MM.1S (cell line): ENCODE data around the gene TFIP11.

Source experiments
- DNase-seq: peaks from one replicate; pipeline ENCODE4 v3.0.0-alpha.2; 2015
- H2AFZ ChIP-seq: fragments of 300-600 bp; sonication (generic); 2 replicates; pipeline ENCODE4 v1.6.0; 2016; ENCODE audit warnings: antibody characterized with exemption, low read length
- H3F3A ChIP-seq: fragments of 300-600 bp; sonication (generic); 2 replicates; pipeline ENCODE4 v1.6.1; 2016; ENCODE audit warnings: mild to moderate bottlenecking, antibody characterized with exemption, low read length, moderate library complexity, mixed read lengths; ENCODE audit not compliant: insufficient read depth
- H3K27ac ChIP-seq: fragments of 300-600 bp; sonication (generic); 2 replicates; pipeline ENCODE4 v1.5.1; 2016; ENCODE audit warnings: mild to moderate bottlenecking, low read length
- H3K27me3 ChIP-seq: fragments of 300-600 bp; sonication (generic); replicated peaks from 2 replicates; pipeline ENCODE4 v1.6.0; 2016; ENCODE audit warnings: low read length; ENCODE audit not compliant: insufficient read depth
- H3K36me3 ChIP-seq: fragments of 300-600 bp; sonication (generic); replicated peaks from 2 replicates; pipeline ENCODE4 v1.6.1; 2016; ENCODE audit warnings: mild to moderate bottlenecking, low read length, mixed read lengths; ENCODE audit not compliant: insufficient read depth
- H3K4me1 ChIP-seq: fragments of 300-600 bp; sonication (generic); 2 replicates; pipeline ENCODE4 v1.6.1; 2016; ENCODE audit warnings: low read length, mixed read lengths
- H3K4me2 ChIP-seq: fragments of 300-600 bp; sonication (generic); 2 replicates; pipeline ENCODE4 v1.6.0; 2016; ENCODE audit warnings: low read depth, low read length
- H3K4me3 ChIP-seq: fragments of 300-600 bp; sonication (generic); 2 replicates; pipeline ENCODE4 v1.5.1; 2016; ENCODE audit warnings: low read length, mixed read lengths
- H3K79me2 ChIP-seq: fragments of 300-600 bp; sonication (generic); 2 replicates; pipeline ENCODE4 v1.6.1; 2016; ENCODE audit warnings: mixed run types, low read length, mixed read lengths
- H3K9ac ChIP-seq: fragments of 300-600 bp; sonication (generic); 2 replicates; pipeline ENCODE4 v1.6.1; 2016; ENCODE audit warnings: low read length, mixed read lengths
- H3K9me2 ChIP-seq: fragments of 300-600 bp; sonication (generic); replicated peaks from 2 replicates; pipeline ENCODE4 v1.6.1; 2016; ENCODE audit warnings: mild to moderate bottlenecking, low read length, mixed read lengths; ENCODE audit not compliant: insufficient read depth
- H3K9me3 ChIP-seq: fragments of 300-600 bp; sonication (generic); replicated peaks from 2 replicates; pipeline ENCODE4 v1.6.1; 2016; ENCODE audit warnings: mild to moderate bottlenecking, low read length, mixed read lengths; ENCODE audit not compliant: insufficient read depth
- H4K20me1 ChIP-seq: fragments of 300-600 bp; sonication (generic); 2 replicates; pipeline ENCODE4 v1.6.1; 2016; ENCODE audit warnings: mild to moderate bottlenecking, low read length, moderate library complexity, mixed read lengths; ENCODE audit not compliant: insufficient read depth
- CTCF ChIP-seq: fragments of 300-600 bp; sonication (generic); IDR thresholded peaks from 2 replicates; pipeline ENCODE4 v1.5.1; 2016; ENCODE audit warnings: antibody characterized with exemption, low read length, mixed read lengths
- EZH2 ChIP-seq: fragments of 300-600 bp; sonication (generic); optimal IDR thresholded peaks from 2 replicates; pipeline ENCODE3; 2017; ENCODE audit warnings: low read depth, mild to moderate bottlenecking, antibody characterized with exemption, low read length, mixed read lengths
- EZH2phosphoT487 ChIP-seq: fragments of 300-600 bp; sonication (generic); IDR thresholded peaks from 2 replicates; pipeline ENCODE4 v1.6.1; 2018; ENCODE audit warnings: antibody characterized with exemption, low read length

Gene TFIP11

GRCh38 chr22:26544489-26544888 lies 32.2 kb upstream of the TFIP11 start:
- no peaks in the 10 kb centered on the region for H4K20me1 ChIP-seq
- DNase-seq = no peak
- peaks cover 24% of the 10 kb centered on the region for H3K4me1 ChIP-seq
- H3K27me3 ChIP-seq = no peaks in the 10 kb centered on the region
- H3K27ac ChIP-seq = no peak overlapping the region
- no peak overlapping the region for H3K4me2 ChIP-seq
- no peaks in the 10 kb centered on the region for H3K9me3 ChIP-seq
- H3K4me3 ChIP-seq = no peak overlapping the region
- H3K9me2 ChIP-seq = no peaks in the 10 kb centered on the region
- peaks cover 98% of the 10 kb centered on the region for H3K79me2 ChIP-seq
- H2AFZ ChIP-seq = no peak overlapping the region
- H3F3A ChIP-seq = 0 out of 2 replicates have a peak, but pooled peaks cover 7% of the 10 kb centered on the region
- TF ChIP-seq EZH2phosphoT487 (no peak), CTCF (no peak), EZH2 (no peak)
- H3K36me3 ChIP-seq = peaks cover 16% of the 10 kb centered on the region; the same call in 1 of the 2 replicates
- no peak overlapping the region for H3K9ac ChIP-seq

- no peaks in the 10 kb centered on the region for H3K9me2 ChIP-seq
- H3K4me3 ChIP-seq = no peak overlapping the region
- H3K4me2 ChIP-seq = no peak overlapping the region
- H3K4me1 ChIP-seq = peaks cover 16% of the 10 kb centered on the region
- no peak for DNase-seq
- no peak overlapping the region for H3K27ac ChIP-seq
- peaks cover 24% of the 10 kb centered on the region for H3K36me3 ChIP-seq
- no peak overlapping the region for H3K9ac ChIP-seq
- H3K27me3 ChIP-seq = no peaks in the 10 kb centered on the region
- no peaks in the 10 kb centered on the region for H4K20me1 ChIP-seq
- H3K79me2 ChIP-seq = peaks cover 97% of the 10 kb centered on the region
- 0 out of 2 replicates have a peak, but pooled peaks cover 6% of the 10 kb centered on the region for H3F3A ChIP-seq
- H3K9me3 ChIP-seq = no peaks in the 10 kb centered on the region
- TF ChIP-seq EZH2phosphoT487 (no peak), EZH2 (no peak), CTCF (no peak)
- H2AFZ ChIP-seq = no peak overlapping the region
Measured at GRCh38 chr22:26542831-26543230, 30.6 kb upstream of the TFIP11 start.

GRCh38 chr22:26541167-26541819 lies 29.0 kb upstream of the TFIP11 start:
- H3K9me3 ChIP-seq = no peaks in the 10 kb centered on the region
- TF ChIP-seq EZH2phosphoT487 (no peak), CTCF (no peak), EZH2 (no peak)
- H3K36me3 ChIP-seq = peaks cover 33% of the 10 kb centered on the region
- no peak overlapping the region for H3K27ac ChIP-seq
- no peak overlapping the region for H2AFZ ChIP-seq
- no peak overlapping the region for H3K4me3 ChIP-seq
- H3K79me2 ChIP-seq = peaks cover 95% of the 10 kb centered on the region
- H3K4me1 ChIP-seq = peaks cover under 1% of the 10 kb centered on the region; the same call in 1 of the 2 replicates
- H3K4me2 ChIP-seq = no peak overlapping the region
- H3K9ac ChIP-seq = no peak overlapping the region
- H3K9me2 ChIP-seq = no peaks in the 10 kb centered on the region
- no peaks in the 10 kb centered on the region for H3K27me3 ChIP-seq
- no peak for DNase-seq
- no peaks in the 10 kb centered on the region for H4K20me1 ChIP-seq
- 0 out of 2 replicates have a peak, but pooled peaks cover 3% of the 10 kb centered on the region for H3F3A ChIP-seq
